GM12872 (cell line): ENCODE data around the gene ZNF649.

Experiments used
- CTCF ChIP-seq: IDR thresholded peaks from 3 replicates; pipeline ENCODE4 v1.5.1; 2011; ENCODE audit warnings: low read depth, mild to moderate bottlenecking, low read length, moderate library complexity; ENCODE audit not compliant: insufficient read depth

The ZNF649 gene

GRCh38 chr19:51873097-51873496 is 31.7 kb downstream of the ZNF649 start:
- no peak for TF ChIP-seq CTCF

GRCh38 chr19:51861870-51862622 is 42.8 kb downstream of the ZNF649 start:
- TF ChIP-seq CTCF, result no peak
